ENCODE data around the gene ABCC2.
"Not testable (repeated sequence)": the region's sequence is repeated elsewhere in the genome, so short reads cannot be mapped to it uniquely, and the experiment has no call there.

ABCC2 gene

GRCh38 chr10:99850021-99850766 lies 67.8 kb downstream of the ABCC2 start:
- Mint-ChIP-seq H3K27ac (no peak overlapping the region), H3K4me1 (peaks cover 10% of the 10 kb centered on the region), H3K4me3 (no peak overlapping the region), H3K9me3 (no peaks in the 10 kb centered on the region), H3K36me3 (peaks cover 15% of the 10 kb centered on the region), H3K27me3 (no peaks in the 10 kb centered on the region)
- no peak for ATAC-seq

DNA sequence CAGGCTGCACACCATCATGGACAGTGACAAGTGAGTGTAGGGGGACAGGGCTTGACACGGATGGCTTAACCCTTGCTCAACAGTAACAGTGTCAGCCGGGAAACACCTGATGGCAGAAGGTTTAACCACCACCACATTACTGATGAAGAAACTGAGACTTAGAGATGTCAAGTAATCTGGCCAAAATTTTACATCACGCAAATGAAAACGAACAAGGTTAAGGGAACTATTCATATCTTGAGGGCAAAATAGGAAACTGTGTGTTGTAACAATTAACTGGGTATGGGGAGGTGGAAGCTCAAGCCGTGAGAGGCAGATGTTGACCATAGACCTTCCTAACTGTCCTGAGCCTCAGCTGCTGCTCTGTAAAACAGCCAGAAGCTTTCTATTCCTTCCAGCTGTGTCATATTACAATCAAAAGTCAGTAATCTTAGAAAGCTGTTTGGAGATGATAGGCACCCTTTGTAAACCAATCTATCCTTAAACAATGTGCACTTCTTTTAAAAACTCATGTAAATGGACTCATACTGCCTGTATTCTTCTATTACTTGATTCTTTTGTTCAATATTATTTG lies 68.4 kb downstream of the ABCC2 start:
- H3K27ac Mint-ChIP-seq: no peak overlapping the region
- no peak overlapping the region for H3K4me3 Mint-ChIP-seq
- peaks cover 15% of the 10 kb centered on the region for H3K36me3 Mint-ChIP-seq
- no peaks in the 10 kb centered on the region for H3K9me3 Mint-ChIP-seq
- no peaks in the 10 kb centered on the region for H3K27me3 Mint-ChIP-seq
- ATAC-seq: no peak
- peaks cover 7% of the 10 kb centered on the region for H3K4me1 Mint-ChIP-seq

GRCh38 chr10:99851825-99852224 lies 69.4 kb downstream of the ABCC2 start:
- H3K27ac Mint-ChIP-seq: no peak overlapping the region
- peaks cover 15% of the 10 kb centered on the region for H3K36me3 Mint-ChIP-seq
- ATAC-seq: no peak
- no peaks in the 10 kb centered on the region for H3K27me3 Mint-ChIP-seq
- no peaks in the 10 kb centered on the region for H3K9me3 Mint-ChIP-seq
- no peaks in the 10 kb centered on the region for H3K4me1 Mint-ChIP-seq
- H3K4me3 Mint-ChIP-seq: no peak overlapping the region

GRCh38 chr10:99852481-99853213 lies 70.2 kb downstream of the ABCC2 start:
- Mint-ChIP-seq H3K4me3 (no peak overlapping the region), H3K36me3 (peaks cover 15% of the 10 kb centered on the region), H3K27me3 (no peaks in the 10 kb centered on the region), H3K9me3 (no peaks in the 10 kb centered on the region), H3K27ac (no peak overlapping the region), H3K4me1 (no peaks in the 10 kb centered on the region)
- no peak for ATAC-seq

- Mint-ChIP-seq H3K9me3 (no peaks in the 10 kb centered on the region), H3K4me3 (no peak overlapping the region), H3K27me3 (no peaks in the 10 kb centered on the region), H3K4me1 (no peaks in the 10 kb centered on the region), H3K27ac (no peak overlapping the region), H3K36me3 (peaks cover 15% of the 10 kb centered on the region)
- no peak for ATAC-seq
These were observed 71.2 kb downstream of the ABCC2 start for GRCh38 chr10:99853655-99854054.

DNA sequence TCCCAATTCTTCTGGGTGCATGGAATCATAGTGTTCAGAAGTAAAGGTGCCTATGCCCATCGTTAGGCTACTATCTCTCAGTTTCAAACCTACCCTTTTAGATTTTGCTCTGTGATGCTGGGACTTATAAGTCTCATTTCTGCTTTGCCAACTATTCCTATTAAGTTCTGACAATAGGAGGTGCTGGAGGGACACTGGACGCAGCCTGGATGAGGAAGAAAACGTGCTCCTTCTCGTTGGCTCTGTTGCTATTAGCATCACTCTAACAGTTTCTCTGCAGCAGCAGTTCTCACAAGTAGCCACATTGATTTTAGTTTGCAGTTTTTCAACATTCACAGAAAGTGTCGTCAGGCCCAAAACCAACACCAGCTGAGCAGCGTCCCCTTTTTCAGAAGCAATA lies 72.4 kb downstream of the ABCC2 start:
- H3K4me3 Mint-ChIP-seq: no peak overlapping the region
- H3K27ac Mint-ChIP-seq: no peak overlapping the region
- H3K9me3 Mint-ChIP-seq: no peaks in the 10 kb centered on the region
- no peak for ATAC-seq
- no peaks in the 10 kb centered on the region for H3K4me1 Mint-ChIP-seq
- H3K36me3 Mint-ChIP-seq: peaks cover 15% of the 10 kb centered on the region
- no peaks in the 10 kb centered on the region for H3K27me3 Mint-ChIP-seq

DNA sequence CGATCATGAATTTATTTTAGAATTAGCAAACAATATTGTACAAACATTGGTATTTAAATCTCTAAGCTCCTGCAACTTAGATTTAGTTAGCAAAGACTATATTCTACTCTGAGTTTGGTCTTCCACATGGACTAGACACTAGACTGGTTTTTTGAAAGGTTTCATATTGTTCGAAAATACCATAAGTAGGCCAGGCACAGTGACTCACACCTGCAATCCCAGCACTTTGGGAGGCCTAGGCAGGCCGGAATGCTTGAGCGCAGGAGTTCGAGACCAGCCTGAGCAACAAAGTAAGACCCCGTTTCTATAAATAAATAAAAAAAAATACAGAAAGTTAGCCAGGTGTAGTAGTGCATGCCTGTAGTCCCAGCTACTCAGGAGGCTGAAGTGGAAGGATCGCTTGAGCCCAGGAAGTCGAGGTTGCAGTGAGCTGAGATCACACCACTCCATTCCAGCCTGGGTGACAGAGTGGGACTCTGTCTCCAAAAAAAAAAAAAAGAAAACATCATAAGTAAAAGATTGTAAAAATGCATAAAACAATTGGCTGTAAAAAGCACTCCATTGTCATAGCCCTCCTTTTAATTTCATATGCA lies 73.1 kb downstream of the ABCC2 start:
- H3K9me3 Mint-ChIP-seq: no peaks in the 10 kb centered on the region
- ATAC-seq: no peak
- no peaks in the 10 kb centered on the region for H3K27me3 Mint-ChIP-seq
- no peaks in the 10 kb centered on the region for H3K4me1 Mint-ChIP-seq
- peaks cover 15% of the 10 kb centered on the region for H3K36me3 Mint-ChIP-seq
- no peak overlapping the region for H3K4me3 Mint-ChIP-seq
- H3K27ac Mint-ChIP-seq: no peak overlapping the region

GRCh38 chr10:99858849-99859248 lies 76.4 kb downstream of the ABCC2 start:
- ATAC-seq: peak; percentile 24

DNA sequence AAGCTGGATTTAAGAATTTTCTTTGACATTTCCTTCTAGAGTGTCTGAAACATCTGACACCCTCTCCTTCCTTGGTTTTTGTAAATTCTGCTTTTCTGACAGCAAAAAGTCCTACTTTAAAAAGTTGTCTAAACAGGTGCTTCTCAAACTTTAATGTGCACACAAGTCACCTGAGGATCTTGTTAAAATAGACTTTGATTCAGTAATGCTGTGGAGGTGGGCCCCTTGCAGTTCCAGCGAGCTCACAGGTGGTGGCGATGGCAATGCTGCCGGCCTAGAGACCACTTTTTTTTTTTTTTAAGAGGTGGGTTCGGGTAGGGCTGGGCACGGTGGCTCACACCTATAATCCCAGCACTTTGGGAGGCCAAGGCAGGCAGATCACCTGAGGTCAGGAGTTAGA lies 77.1 kb downstream of the ABCC2 start:
- Mint-ChIP-seq H3K36me3 (no peaks in the 10 kb centered on the region), H3K9me3 (no peaks in the 10 kb centered on the region), H3K4me3 (no peak overlapping the region), H3K4me1 (no peaks in the 10 kb centered on the region), H3K27me3 (peaks cover 7% of the 10 kb centered on the region), H3K27ac (no peak overlapping the region)
- no peak for ATAC-seq

More at GRCh38 chr10:99858849-99859248, 76.4 kb downstream of the ABCC2 start:
- Mint-ChIP-seq H3K4me3 (no peak overlapping the region), H3K27me3 (peaks cover 7% of the 10 kb centered on the region), H3K4me1 (no peaks in the 10 kb centered on the region), H3K36me3 (no peaks in the 10 kb centered on the region), H3K27ac (no peak overlapping the region), H3K9me3 (no peaks in the 10 kb centered on the region)

- Mint-ChIP-seq H3K4me3 (no peak overlapping the region), H3K36me3 (no peaks in the 10 kb centered on the region), H3K9me3 (no peaks in the 10 kb centered on the region), H3K4me1 (no peaks in the 10 kb centered on the region), H3K27ac (no peak overlapping the region), H3K27me3 (peaks cover 13% of the 10 kb centered on the region)
- ATAC-seq: no peak
These were observed 78.0 kb downstream of the ABCC2 start for GRCh38 chr10:99860466-99860865.

DNA sequence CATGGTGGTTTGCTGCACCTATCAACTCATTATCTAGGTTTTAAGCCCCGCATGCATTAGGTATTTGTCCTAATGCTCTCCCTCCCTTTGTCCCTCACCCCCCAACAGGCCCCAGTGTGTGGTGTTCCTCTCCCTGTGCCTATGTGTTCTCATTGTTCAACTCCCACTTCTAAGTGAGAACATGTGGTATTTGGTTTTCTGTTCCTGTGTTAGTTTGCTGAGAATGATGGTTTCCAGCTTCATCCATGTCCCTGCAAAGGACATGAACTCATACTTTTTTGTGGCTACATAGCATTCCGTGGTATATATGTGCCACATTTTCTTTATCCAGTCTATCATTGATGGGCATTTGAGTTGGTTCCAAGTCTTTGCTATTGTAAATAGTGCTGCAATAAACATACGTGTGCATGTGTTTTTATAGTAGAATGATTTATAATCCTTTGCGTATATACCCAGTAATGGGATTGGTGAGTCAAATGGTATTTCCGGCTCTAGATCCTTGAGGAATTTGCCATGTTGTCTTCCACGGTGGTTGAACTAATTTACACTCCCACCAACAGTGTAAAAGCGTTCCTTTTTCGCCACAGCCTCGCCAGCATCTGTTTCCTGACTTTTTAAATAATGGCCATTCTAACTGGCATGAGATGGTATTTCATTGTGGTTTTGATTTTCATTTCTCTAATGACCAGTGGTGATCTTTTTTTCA lies 81.2 kb downstream of the ABCC2 start:
- H3K27ac Mint-ChIP-seq, ATAC-seq: not testable (repeated sequence)

GRCh38 chr10:99867250-99867649 lies 84.8 kb downstream of the ABCC2 start:
- not testable (repeated sequence) for ATAC-seq, H3K27ac Mint-ChIP-seq, H3K4me1 Mint-ChIP-seq, H3K4me3 Mint-ChIP-seq
- H3K27me3 Mint-ChIP-seq: peaks cover 75% of the 10 kb centered on the region
- peaks cover 17% of the 10 kb centered on the region for H3K36me3 Mint-ChIP-seq
- peaks cover 16% of the 10 kb centered on the region for H3K9me3 Mint-ChIP-seq

More for the DNA sequence above, 81.2 kb downstream of the ABCC2 start:
- H3K4me1 Mint-ChIP-seq, H3K4me3 Mint-ChIP-seq: not testable (repeated sequence)
- Mint-ChIP-seq H3K27me3 (peaks cover 45% of the 10 kb centered on the region), H3K9me3 (peaks cover 15% of the 10 kb centered on the region), H3K36me3 (peaks cover 17% of the 10 kb centered on the region)

DNA sequence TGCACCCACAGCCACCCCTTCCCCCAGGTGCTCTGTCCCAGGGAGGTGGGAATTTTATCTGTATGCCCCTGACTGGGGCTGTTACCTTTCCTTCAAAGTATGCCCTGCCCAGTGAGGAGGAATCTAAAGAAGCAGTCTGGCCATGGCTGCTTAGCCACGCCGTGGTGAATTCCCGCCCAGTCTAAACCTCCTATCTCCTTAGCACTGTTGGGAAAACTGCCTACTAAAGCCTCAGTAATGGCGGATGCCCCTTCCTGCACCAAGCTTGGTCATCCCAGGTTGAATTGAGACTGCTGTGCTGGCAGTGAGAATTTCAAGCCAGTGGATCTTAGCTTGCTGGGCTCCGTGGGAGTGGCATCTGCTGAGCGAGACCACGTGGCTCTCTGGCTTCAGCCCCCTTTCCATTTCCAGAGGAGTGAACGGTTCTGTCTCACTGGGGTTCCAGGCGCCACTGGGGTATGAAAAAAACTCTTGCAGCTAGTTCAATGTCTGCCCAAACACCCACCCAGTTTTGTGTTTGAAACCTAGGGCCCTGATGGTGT lies 87.2 kb downstream of the ABCC2 start:
- Mint-ChIP-seq H3K4me1 (peaks cover 7% of the 10 kb centered on the region), H3K4me3 (no peak overlapping the region), H3K27ac (no peak overlapping the region), H3K9me3 (peaks cover 16% of the 10 kb centered on the region), H3K36me3 (peaks cover 17% of the 10 kb centered on the region), H3K27me3 (peaks cover 67% of the 10 kb centered on the region)
- no peak for ATAC-seq

DNA sequence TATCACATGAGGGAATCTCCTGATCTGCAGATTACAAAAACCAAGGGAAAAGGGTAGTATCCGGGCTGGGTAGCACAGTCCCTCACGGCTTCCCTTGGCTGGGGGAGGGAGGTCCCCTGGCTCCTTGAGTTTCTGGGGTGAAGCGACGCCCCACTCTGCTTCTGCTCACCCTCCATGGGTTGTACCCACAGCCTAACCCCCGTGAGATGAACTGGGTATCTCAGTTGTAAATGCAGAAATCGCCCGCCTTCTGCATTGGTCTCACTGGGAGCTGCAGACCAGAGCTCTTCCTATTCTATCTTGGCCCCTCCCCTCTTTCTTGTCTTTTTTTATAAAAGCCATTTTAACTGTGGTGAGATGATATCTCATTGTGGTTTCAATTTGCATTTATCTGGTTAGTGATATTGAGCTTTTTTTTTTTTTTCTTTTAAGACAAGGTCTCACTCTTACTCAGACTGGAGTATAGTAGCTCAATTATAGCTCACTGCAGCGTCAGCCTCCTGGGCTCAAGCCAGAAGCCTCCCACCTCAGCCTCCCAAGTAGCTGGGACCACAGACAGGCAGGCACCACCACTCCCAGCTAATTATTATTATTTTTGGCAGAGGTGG lies 87.8 kb downstream of the ABCC2 start:
- Mint-ChIP-seq H3K27me3 (peaks cover 64% of the 10 kb centered on the region), H3K4me1 (peaks cover 7% of the 10 kb centered on the region)
- ATAC-seq: no peak

More for the DNA sequence above, 87.8 kb downstream of the ABCC2 start:
- peaks cover 17% of the 10 kb centered on the region for H3K36me3 Mint-ChIP-seq
- H3K27ac Mint-ChIP-seq: no peak overlapping the region
- H3K9me3 Mint-ChIP-seq: peaks cover 16% of the 10 kb centered on the region
- H3K4me3 Mint-ChIP-seq: no peak overlapping the region

All from stimulated activated memory B cell treated with anti-CD40 and anti-IgM and Interleukin-4, amounts not matched to agents 10 μg/mL and 1 μg/mL and 100 μg/mL, for 72 hours (primary cell).